HepG2 (cell line): ENCODE results near the gene EPHA10. TPM values are rescaled to one million over a fixed set of nuclear protein-coding genes. Genes with fewer than 3 reads are reported as not detected.

ENCODE experiments used
- HMGA1 ChIP-seq: sonication (generic); formaldehyde crosslinking; conservative IDR thresholded peaks from 2 replicates; pipeline ENCODE4 v1.4.0; 2020; ENCODE audit warnings: missing genetic modification reagents
- ISX ChIP-seq: sonication (generic); formaldehyde crosslinking; conservative IDR thresholded peaks from 2 replicates; pipeline ENCODE4 v1.5.0; 2020; ENCODE audit warnings: missing genetic modification reagents
- KAT7 ChIP-seq: IDR thresholded peaks from 2 replicates; pipeline ENCODE4 v1.6.1; 2018; ENCODE audit warnings: borderline replicate concordance, missing compliant biosample characterization
- KDM1A ChIP-seq: IDR thresholded peaks from 2 replicates; pipeline ENCODE4 v1.6.1; 2016; ENCODE audit warnings: missing compliant biosample characterization
- KDM5B ChIP-seq: sonication (generic); formaldehyde crosslinking; IDR thresholded peaks from 2 replicates; pipeline ENCODE4 v1.4.0; 2020; ENCODE audit warnings: missing genetic modification reagents, mild to moderate bottlenecking, borderline replicate concordance
- MBNL3 ChIP-seq: fragments of 250-450 bp; sonication (Bioruptor Pico); conservative IDR thresholded peaks from 2 replicates; pipeline ENCODE4 v1.8.0; 2022; ENCODE audit warnings: mild to moderate bottlenecking, inconsistent platforms
- MED1 ChIP-seq: sonication (generic); formaldehyde crosslinking; IDR thresholded peaks from 2 replicates; pipeline ENCODE4 v1.4.0; 2020; ENCODE audit warnings: missing genetic modification reagents
- NRL ChIP-seq: sonication (generic); formaldehyde crosslinking; IDR thresholded peaks from 2 replicates; pipeline ENCODE4 v1.5.0; 2020; ENCODE audit warnings: missing genetic modification reagents, mild to moderate bottlenecking, moderate library complexity, borderline replicate concordance
- PHF21A ChIP-seq: sonication (generic); formaldehyde crosslinking; IDR thresholded peaks from 2 replicates; pipeline ENCODE4 v1.5.0; 2020; ENCODE audit warnings: mild to moderate bottlenecking, missing genetic modification reagents
- SRF ChIP-seq: IDR thresholded peaks from 2 replicates; pipeline ENCODE4 v1.6.1; 2011; ENCODE audit warnings: mild to moderate bottlenecking, low read depth, low read length, moderate library complexity
- ZNF557 ChIP-seq: sonication (generic); formaldehyde crosslinking; IDR thresholded peaks from 2 replicates; pipeline ENCODE4 v1.4.0; 2020; ENCODE audit warnings: missing genetic modification reagents
- ZNF644 ChIP-seq: IDR thresholded peaks from 2 replicates; pipeline ENCODE4 v1.6.1; 2016; ENCODE audit warnings: low read depth
- ZNF672 ChIP-seq: sonication (generic); formaldehyde crosslinking; IDR thresholded peaks from 2 replicates; pipeline ENCODE4 v1.8.1; 2022; ENCODE audit warnings: missing genetic modification reagents
- ZNF878 ChIP-seq: sonication (generic); formaldehyde crosslinking; IDR thresholded peaks from 2 replicates; pipeline ENCODE4 v1.8.1; 2023; ENCODE audit warnings: mild to moderate bottlenecking, missing genetic modification reagents, moderate library complexity
- polyA plus RNA-seq, 8 experiments: library from polyadenylated mRNA; depleted of rRNA in 3 of 8; stranded (reverse) in 7 of 8; unstranded in 1 of 8; fragments of >200 nt; fragmentation: Illumina TruSeq in 4 of 8; extraction: Trizol in 4 of 8; gene quantifications; 2 replicates each; pipeline versions ENCODE4 v1.2.1 to v1.2.3, GENCODE V29; 2011 to 2016; ENCODE audit warnings: low read depth in 4 of 8, missing spikeins in 1 of 8, mixed read lengths in 1 of 8; ENCODE audit not compliant: insufficient read depth in 1 of 8
- total RNA-seq, 5 experiments: library from RNA; depleted of rRNA; stranded (reverse); fragments of >200 nt; fragmentation: Illumina TruSeq; extraction: Trizol; gene quantifications; 2 replicates each; pipeline ENCODE4 v1.2.3, GENCODE V29; 2016; ENCODE audit warnings: low read depth in 1 of 5
- TF ChIP-seq, protein P1 (sequence below): sonication (generic); formaldehyde crosslinking; IDR thresholded peaks from 2 replicates; pipeline ENCODE4 v1.8.1; 2023; ENCODE audit warnings: mild to moderate bottlenecking, inconsistent platforms, moderate library complexity, missing genetic modification reagents, borderline replicate concordance
- TF ChIP-seq, protein P2 (sequence below): sonication (generic); formaldehyde crosslinking; IDR thresholded peaks from 2 replicates; pipeline ENCODE4 v1.5.0; 2020; ENCODE audit warnings: mild to moderate bottlenecking, missing genetic modification reagents
- TF ChIP-seq, protein P3 (sequence below): sonication (generic); formaldehyde crosslinking; IDR thresholded peaks from 2 replicates; pipeline ENCODE4 v1.5.1; 2020; ENCODE audit warnings: mild to moderate bottlenecking, missing genetic modification reagents, borderline replicate concordance
- TF ChIP-seq, protein P4 (sequence below): sonication (generic); formaldehyde crosslinking; IDR thresholded peaks from 2 replicates; pipeline ENCODE4 v1.5.0; 2020; ENCODE audit warnings: mild to moderate bottlenecking, missing genetic modification reagents, borderline replicate concordance
- TF ChIP-seq, protein P5 (sequence below): sonication (generic); formaldehyde crosslinking; IDR thresholded peaks from 2 replicates; pipeline ENCODE4 v1.5.0; 2020; ENCODE audit warnings: missing genetic modification reagents
- TF ChIP-seq, protein P6 (sequence below): sonication (generic); formaldehyde crosslinking; IDR thresholded peaks from 2 replicates; pipeline ENCODE4 v1.9.0; 2022; ENCODE audit warnings: missing genetic modification reagents, mild to moderate bottlenecking, borderline replicate concordance

EPHA10 gene
- total and polyA plus RNA-seq, 2 of the 13 experiments (the other 11 are each of a cell fraction or from before 2014, with no cell fraction given): 0.11 to 0.58 TPM

DNA sequence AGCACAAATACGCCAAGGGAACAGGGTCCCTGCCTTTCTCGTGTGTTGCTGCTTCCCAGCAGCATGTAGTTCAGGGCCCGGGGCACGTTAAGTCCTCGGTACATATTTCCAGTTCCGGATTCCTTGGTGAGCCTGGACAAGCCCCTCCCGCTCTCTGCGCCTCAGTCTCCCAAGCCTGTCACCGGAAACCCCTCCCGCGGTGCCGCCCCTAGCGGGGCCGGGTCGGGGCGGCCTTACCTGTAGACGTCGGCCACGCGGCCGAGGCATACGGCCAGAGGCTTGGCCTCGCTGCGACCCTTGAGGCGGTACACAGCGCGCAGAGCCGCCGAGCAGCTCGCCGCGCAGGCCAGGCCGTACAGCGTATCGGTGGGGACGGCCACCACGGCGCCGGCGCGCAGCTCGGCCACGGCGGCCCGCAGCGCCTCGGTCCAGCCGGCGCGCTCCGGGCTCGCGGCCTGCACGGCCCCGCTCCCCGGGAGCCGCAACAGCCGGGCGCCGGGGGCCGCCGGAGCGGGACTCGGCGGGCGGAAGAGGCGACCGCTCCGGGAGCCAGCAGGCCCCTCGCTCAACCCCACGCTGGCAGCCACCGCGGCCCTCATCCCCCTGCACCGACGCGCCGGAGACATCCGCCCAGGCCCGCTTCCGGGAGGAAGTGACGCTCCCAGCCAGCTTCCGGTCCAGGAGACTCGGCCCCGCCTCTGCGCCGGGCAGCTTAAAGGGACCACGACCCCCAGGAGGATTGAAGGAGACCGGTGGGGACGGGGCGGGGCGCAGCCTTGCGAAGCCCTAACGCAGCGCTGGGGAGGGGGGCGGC is 42.8 kb upstream of the EPHA10 start, which contains the start of the genes C1orf122 and YRDC (continued):
- TF ChIP-seq, protein P1, sequence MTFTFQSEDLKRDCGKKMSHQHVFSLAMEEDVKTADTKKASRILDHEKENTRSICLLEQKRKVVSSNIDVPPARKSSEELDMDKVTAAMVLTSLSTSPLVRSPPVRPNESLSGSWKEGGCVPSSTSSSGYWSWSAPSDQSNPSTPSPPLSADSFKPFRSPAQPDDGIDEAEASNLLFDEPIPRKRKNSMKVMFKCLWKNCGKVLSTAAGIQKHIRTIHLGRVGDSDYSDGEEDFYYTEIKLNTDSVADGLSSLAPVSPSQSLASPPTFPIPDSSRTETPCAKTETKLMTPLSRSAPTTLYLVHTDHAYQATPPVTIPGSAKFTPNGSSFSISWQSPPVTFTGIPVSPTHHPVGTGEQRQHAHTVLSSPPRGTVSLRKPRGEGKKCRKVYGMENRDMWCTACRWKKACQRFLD: no peak
- TF ChIP-seq, protein P2, sequence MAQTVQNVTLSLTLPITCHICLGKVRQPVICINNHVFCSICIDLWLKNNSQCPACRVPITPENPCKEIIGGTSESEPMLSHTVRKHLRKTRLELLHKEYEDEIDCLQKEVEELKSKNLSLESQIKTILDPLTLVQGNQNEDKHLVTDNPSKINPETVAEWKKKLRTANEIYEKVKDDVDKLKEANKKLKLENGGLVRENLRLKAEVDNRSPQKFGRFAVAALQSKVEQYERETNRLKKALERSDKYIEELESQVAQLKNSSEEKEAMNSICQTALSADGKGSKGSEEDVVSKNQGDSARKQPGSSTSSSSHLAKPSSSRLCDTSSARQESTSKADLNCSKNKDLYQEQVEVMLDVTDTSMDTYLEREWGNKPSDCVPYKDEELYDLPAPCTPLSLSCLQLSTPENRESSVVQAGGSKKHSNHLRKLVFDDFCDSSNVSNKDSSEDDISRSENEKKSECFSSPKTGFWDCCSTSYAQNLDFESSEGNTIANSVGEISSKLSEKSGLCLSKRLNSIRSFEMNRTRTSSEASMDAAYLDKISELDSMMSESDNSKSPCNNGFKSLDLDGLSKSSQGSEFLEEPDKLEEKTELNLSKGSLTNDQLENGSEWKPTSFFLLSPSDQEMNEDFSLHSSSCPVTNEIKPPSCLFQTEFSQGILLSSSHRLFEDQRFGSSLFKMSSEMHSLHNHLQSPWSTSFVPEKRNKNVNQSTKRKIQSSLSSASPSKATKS (CRISPR knock-in tag): no peak
- no peak for TF ChIP-seq SRF
- TF ChIP-seq KAT7 (CRISPR knock-in tag): no peak; the same call in 1 of the 2 replicates
- TF ChIP-seq MED1: no peak; the same call in 1 of the 2 replicates
- no peak for TF ChIP-seq KDM5B (CRISPR knock-in tag)
- no peak for TF ChIP-seq MBNL3 (CRISPR knock-in tag)
- no peak for TF ChIP-seq KDM1A (CRISPR knock-in tag)
- peak; percentile 64; the same call in 1 of the 2 replicates for TF ChIP-seq PHF21A (CRISPR knock-in tag)
- no peak for TF ChIP-seq NRL (CRISPR knock-in tag)
- TF ChIP-seq, protein P3, sequence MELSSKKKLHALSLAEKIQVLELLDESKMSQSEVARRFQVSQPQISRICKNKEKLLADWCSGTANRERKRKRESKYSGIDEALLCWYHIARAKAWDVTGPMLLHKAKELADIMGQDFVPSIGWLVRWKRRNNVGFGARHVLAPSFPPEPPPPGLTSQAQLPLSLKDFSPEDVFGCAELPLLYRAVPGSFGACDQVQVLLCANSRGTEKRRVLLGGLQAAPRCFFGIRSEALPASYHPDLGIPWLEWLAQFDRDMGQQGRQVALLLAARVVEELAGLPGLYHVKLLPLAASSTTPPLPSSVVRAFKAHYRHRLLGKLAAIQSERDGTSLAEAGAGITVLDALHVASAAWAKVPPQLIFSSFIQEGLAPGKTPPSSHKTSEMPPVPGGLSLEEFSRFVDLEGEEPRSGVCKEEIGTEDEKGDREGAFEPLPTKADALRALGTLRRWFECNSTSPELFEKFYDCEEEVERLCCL (CRISPR knock-in tag): no peak
- TF ChIP-seq, protein P4, sequence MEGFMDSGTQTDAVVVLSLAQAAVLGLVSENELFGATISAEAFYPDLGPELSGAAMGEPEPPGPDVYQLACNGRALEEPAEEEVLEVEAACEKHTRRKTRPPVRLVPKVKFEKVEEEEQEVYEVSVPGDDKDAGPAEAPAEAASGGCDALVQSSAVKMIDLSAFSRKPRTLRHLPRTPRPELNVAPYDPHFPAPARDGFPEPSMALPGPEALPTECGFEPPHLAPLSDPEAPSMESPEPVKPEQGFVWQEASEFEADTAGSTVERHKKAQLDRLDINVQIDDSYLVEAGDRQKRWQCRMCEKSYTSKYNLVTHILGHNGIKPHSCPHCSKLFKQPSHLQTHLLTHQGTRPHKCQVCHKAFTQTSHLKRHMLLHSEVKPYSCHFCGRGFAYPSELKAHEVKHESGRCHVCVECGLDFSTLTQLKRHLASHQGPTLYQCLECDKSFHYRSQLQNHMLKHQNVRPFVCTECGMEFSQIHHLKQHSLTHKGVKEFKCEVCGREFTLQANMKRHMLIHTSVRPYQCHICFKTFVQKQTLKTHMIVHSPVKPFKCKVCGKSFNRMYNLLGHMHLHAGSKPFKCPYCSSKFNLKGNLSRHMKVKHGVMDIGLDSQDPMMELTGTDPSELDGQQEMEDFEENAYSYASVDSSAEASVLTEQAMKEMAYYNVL: no peak
- no peak for TF ChIP-seq ZNF644 (CRISPR knock-in tag)
- TF ChIP-seq, protein P5, sequence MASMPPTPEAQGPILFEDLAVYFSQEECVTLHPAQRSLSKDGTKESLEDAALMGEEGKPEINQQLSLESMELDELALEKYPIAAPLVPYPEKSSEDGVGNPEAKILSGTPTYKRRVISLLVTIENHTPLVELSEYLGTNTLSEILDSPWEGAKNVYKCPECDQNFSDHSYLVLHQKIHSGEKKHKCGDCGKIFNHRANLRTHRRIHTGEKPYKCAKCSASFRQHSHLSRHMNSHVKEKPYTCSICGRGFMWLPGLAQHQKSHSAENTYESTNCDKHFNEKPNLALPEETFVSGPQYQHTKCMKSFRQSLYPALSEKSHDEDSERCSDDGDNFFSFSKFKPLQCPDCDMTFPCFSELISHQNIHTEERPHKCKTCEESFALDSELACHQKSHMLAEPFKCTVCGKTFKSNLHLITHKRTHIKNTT (CRISPR knock-in tag): no peak
- TF ChIP-seq ISX: no peak
- TF ChIP-seq, protein P6, sequence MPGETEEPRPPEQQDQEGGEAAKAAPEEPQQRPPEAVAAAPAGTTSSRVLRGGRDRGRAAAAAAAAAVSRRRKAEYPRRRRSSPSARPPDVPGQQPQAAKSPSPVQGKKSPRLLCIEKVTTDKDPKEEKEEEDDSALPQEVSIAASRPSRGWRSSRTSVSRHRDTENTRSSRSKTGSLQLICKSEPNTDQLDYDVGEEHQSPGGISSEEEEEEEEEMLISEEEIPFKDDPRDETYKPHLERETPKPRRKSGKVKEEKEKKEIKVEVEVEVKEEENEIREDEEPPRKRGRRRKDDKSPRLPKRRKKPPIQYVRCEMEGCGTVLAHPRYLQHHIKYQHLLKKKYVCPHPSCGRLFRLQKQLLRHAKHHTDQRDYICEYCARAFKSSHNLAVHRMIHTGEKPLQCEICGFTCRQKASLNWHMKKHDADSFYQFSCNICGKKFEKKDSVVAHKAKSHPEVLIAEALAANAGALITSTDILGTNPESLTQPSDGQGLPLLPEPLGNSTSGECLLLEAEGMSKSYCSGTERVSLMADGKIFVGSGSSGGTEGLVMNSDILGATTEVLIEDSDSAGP (CRISPR knock-in tag): peak; percentile 100
- no peak; the same call in 1 of the 2 replicates for TF ChIP-seq ZNF878
- TF ChIP-seq HMGA1: no peak
- no peak for TF ChIP-seq ZNF557 (CRISPR knock-in tag)
- no peak for TF ChIP-seq ZNF672 (CRISPR knock-in tag)
